GM10266 (cell line): ENCODE data around the gene ZBTB12.
"Not testable (repeated sequence)": the region's sequence is repeated elsewhere in the genome, so short reads cannot be mapped to it uniquely, and the experiment has no call there.

Experiments used
- DNase-seq: peaks from one replicate; pipeline ENCODE4 v3.0.0; 2012; ENCODE audit errors: extremely low spot score
- TF ChIP-seq, protein P1 (sequence below): IDR thresholded peaks from 2 replicates; pipeline ENCODE4 v1.5.1; 2012; ENCODE audit warnings: mild to moderate bottlenecking, low read depth; ENCODE audit not compliant: control insufficient read depth, insufficient read depth; ENCODE audit errors: missing control alignments

ZBTB12 gene

DNA sequence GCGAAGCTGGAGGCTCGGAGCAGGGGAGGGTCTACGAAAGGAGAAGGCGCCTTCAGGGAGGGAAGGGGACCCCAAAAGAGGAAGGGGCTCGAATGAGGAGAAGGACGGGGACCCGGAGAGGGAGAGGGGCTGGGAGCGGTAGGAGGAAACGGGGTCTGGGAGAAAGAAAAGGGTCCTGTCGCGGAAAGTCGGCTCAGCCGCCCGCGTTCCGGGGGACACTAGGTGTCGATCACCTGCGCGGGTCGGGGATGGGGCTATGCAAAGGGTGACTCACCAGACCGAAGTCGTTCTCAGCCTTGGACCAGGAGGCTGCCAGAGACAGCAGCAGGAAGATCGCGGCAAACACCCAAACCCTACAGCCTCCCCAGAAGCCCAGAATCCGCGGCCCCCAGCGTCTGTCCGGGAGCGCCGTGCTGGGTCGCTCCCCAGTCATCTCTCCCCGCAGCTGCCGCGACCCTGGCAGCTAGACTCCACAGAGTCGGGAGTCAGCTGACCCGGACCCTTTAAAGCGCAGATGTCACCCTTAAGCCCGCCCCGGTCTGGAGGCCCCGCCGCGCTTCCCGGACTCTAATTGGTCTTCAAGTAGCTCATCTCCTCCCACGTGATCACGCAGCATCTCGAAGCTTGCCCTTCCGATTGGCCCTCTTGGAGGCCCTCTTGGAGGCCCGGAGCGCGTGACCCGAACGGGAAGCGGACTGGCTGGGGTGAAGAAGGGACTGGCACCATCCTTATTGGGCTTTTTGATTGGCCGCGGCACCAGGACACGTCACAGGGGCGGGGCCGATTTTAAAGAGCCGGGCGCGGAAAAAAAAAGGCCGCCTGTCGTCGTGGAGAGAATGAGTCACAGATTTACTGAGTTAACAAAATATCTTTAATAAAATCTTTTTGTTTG, 39.3 kb downstream of the ZBTB12 start, which contains the start of gene NEU1:
TSS of gene NEU1 (minus strand) at position 478 of the 892 bp plus-strand sequence. CDS start at position 433, 45 bp downstream.
- DNase-seq = peak; percentile 99

GRCh38 chr6:31861919-31862343, 40.0 kb downstream of the ZBTB12 start:
- TF ChIP-seq, protein P1, sequence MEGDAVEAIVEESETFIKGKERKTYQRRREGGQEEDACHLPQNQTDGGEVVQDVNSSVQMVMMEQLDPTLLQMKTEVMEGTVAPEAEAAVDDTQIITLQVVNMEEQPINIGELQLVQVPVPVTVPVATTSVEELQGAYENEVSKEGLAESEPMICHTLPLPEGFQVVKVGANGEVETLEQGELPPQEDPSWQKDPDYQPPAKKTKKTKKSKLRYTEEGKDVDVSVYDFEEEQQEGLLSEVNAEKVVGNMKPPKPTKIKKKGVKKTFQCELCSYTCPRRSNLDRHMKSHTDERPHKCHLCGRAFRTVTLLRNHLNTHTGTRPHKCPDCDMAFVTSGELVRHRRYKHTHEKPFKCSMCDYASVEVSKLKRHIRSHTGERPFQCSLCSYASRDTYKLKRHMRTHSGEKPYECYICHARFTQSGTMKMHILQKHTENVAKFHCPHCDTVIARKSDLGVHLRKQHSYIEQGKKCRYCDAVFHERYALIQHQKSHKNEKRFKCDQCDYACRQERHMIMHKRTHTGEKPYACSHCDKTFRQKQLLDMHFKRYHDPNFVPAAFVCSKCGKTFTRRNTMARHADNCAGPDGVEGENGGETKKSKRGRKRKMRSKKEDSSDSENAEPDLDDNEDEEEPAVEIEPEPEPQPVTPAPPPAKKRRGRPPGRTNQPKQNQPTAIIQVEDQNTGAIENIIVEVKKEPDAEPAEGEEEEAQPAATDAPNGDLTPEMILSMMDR = no peak
- DNase-seq = no peak

More for the DNA sequence above, 39.3 kb downstream of the ZBTB12 start, which contains the start of gene NEU1:
- TF ChIP-seq, protein P1 = no peak

DNA sequence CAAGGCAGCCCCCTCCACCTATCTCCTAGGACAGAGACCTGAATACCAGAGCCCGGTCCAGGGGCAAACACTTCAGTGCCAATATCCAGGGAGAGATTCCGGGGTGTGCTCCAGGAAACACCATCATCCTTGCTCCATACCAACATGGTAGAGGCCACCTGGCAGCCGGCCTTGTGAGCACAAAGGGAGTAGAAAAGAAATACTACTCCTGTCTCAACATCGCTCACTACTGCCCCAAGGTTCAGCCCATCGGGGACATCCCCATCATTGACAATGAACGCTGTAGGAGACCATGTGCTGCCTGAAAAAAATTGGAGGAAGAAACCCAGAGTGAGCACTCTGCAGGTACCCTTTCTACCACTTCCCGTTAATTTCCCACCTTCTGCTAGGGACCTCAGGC, 40.7 kb downstream of the ZBTB12 start:
- TF ChIP-seq, protein P1 = no peak
- no peak for DNase-seq

DNA sequence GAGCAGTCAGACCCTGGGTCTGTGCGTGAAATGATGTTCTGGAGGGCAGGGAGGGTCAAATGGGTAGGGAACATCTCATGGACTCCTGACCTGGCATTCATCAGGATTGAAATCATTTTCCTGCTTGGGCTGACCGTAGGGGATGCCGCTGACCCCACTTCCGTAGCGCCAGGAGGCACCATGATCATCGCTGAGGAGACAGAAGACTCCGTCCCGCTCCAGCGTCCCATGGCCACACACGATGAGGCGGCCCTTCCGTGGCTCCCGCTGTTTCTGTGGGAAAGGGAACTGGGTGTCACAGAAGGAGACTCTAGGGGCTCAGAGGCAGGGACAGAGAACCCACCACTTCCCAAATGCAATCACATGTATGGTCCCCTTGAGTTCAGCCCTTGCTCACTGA, 41.5 kb downstream of the ZBTB12 start:
- DNase-seq = no peak
- TF ChIP-seq, protein P1 = no peak

DNA sequence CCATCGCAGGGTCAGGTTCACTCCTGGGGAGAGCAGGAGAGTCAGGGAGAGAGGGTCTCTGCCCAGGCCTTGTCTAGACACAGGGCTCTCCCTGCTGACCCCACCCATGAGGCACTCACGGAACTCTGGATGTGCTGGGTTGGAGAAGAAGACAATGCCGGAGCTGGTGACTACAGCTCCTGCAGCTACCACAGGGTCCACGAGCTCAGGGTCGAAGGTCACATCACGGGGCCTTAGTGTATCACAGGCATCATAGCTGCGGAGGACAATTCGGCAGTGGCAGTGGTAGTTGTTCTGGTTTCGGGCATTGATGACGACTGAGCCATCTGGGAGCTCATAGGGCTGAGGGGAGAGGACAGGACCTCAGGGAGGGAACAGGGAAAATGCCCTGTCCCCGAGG, 42.0 kb downstream of the ZBTB12 start:
- no peak for DNase-seq
- TF ChIP-seq, protein P1 = no peak

- no peak for DNase-seq
- TF ChIP-seq, protein P1 = no peak
Observed at GRCh38 chr6:31858707-31859106, 43.2 kb downstream of the ZBTB12 start.

- not testable (repeated sequence) for DNase-seq
Observed at GRCh38 chr6:31857774-31858173, 44.1 kb downstream of the ZBTB12 start.

- DNase-seq = not testable (repeated sequence)
Observed at GRCh38 chr6:31851980-31852718, 49.7 kb downstream of the ZBTB12 start.
